ENCODE measurements around the gene KCNG2. TPM values are rescaled to one million over a fixed set of nuclear protein-coding genes. Genes with fewer than 3 reads are reported as not detected.

Gene KCNG2
- polyA plus RNA-seq, 3 donors = 0.45 to 0.48 TPM; not detected in 1

GRCh38 chr18:79911344-79912270, 113.9 kb downstream of the KCNG2 start:
- DNase-seq (ENCODE audit: extremely low read depth in 1 of 11, low read depth in 9 of 11, low spot score in 4 of 11) = no peak

DNA sequence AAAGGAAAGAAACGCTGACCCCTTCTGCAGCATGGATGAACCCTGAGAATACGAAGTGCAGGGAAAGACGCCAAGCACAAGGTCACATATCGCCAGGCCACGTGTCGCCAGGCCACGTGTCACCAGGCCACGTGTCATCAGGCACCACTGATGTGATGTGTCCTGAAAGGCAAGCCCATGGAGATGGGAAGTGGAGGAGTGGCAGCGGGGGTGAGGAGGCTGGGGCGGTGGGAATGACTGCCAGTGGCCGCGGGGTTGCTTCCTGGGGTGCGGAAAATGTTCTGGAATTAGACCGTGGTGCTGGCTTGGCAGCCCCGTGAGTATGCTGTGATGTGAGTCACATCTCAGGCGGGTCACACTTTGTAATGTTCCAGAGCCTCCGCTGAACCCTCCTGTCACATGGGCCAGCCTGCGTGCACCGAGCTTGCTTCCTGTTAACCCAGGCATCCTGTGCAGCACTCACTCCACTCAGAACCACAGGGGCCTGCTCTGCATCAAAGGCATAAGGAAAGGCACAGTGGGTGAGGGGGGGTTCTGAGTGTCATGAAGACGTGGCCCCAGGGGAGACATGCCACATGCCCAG, 114.8 kb downstream of the KCNG2 start:
- no peak for DNase-seq (ENCODE audit: extremely low read depth in 1 of 11, low read depth in 9 of 11, low spot score in 4 of 11)

GRCh38 chr18:79912994-79913831, 115.5 kb downstream of the KCNG2 start:
- DNase-seq (ENCODE audit: extremely low read depth in 1 of 11, low read depth in 9 of 11, low spot score in 4 of 11) = no peak

DNA sequence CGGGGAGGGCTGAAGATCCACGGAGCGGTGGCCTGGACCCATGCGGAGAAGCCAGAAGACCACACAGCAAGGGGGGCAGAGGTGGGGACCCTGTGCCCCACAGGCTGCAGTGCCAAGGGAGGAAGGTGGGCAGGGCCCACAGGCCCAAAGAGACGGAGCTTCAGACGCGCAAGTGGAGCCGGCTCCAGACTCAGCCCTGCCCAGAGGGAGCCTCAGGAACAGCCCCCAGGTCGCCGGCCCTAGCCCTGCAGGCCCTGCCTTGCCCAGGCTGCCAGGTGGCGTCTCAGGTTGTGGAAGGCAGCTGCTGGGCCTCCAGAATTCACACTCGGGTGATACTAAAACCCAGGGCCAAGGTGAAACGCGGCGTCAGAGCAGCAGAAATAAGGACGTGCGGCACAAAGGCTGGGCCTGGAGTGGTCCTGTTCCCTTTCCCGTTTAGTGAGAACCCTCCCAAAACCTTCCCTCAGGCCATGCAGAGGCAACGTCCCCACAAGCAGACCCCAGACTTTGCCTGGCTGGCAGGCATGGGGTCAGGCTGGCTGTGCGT, 116.9 kb downstream of the KCNG2 start:
- DNase-seq (ENCODE audit: extremely low read depth in 1 of 11, low read depth in 9 of 11, low spot score in 4 of 11) = no peak

DNA sequence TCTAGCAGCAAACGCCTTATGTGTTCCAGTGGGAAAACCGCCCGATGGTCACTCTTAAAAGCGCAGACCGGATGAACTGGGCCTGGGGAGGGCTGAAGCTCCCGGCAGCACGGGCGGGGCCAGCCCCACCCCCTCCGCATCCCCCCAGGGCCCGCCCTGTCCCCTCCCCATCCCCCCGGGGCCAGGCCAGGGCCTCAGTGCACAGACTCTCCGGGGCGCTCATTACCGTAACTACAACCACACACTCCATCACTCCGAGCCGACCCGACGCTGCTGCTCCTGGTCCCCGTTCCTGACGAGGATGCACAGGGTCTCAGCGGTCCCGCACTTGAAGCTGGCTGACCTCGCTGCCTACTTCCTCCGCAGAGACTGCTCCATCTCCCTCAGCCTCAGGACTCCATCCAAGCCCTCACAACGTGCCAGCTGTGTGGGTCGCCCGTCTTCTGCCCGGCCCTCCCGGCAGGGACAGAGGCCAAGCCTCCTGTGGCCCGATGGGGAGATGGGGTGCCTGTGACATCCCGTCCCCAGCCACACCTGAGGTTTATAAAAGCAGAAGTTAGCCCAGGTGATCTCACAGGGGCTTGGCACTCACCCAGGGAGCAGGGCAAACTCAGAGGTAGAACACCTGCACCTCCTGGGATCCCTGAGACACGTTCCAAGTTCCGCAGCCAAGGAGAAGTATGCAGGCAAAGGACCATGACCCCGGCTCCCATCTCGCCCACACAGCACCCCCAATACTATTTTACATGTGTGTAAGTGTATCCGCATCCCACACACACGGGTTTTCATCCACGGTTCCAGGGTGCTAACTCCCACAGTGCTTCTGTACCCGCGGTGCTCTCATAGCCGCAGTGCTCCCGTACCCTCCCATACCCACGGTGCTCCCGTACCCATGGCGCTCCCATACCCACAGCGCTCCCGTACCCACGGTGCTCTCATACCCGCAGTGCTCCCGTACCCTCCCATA, 117.7 kb downstream of the KCNG2 start:
- no peak for DNase-seq (ENCODE audit: extremely low read depth in 1 of 11, low read depth in 9 of 11, low spot score in 4 of 11)

DNA sequence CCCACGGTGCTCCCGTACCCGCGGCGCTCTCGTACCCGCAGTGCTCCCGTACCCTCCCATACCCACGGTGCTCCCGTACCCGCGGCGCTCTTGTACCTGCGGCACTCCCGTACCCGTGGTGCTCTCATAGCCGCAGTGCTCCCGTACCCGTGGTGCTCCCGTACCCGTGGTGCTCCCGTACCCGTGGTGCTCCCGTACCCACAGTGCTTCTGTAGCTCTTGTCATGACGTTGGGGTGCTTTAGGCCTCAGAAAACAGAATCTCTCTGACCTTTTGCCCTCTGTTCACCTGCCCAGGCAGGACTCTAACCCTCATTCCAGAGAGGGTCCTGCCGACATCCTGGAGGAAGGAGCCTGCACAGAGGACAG, 118.4 kb downstream of the KCNG2 start:
- DNase-seq (ENCODE audit: extremely low read depth in 1 of 11, low read depth in 9 of 11, low spot score in 4 of 11) = no peak

GRCh38 chr18:79916546-79917168, 118.9 kb downstream of the KCNG2 start:
- no peak for DNase-seq (ENCODE audit: extremely low read depth in 1 of 11, low read depth in 9 of 11, low spot score in 4 of 11)

GRCh38 chr18:79917169-79917852, 119.6 kb downstream of the KCNG2 start:
- no peak for DNase-seq (ENCODE audit: extremely low read depth in 1 of 11, low read depth in 9 of 11, low spot score in 4 of 11)

GRCh38 chr18:79917853-79918614, 120.3 kb downstream of the KCNG2 start:
- no peak for DNase-seq (ENCODE audit: extremely low read depth in 1 of 11, low read depth in 9 of 11, low spot score in 4 of 11)

DNA sequence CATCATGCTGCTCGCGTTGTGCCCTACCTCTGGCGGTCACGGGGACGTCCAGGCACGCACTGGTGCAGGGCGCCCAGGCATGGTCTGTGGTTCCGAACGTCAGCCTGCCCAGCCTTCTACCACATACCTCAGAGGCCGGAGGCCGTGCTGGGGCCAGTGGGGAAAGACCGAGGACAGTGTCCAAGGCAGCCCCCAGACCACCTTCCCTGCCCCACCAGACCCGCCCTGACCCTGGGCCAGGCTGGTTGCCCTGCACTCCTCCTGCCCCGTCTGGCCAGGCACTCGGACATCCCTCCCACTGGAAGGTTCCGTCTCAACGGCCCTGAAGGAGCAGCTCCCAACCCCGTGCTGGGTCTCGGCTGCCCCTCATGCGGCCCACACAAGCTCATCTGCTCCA, 120.9 kb downstream of the KCNG2 start:
- no peak for DNase-seq (ENCODE audit: extremely low read depth in 1 of 11, low read depth in 9 of 11, low spot score in 4 of 11)

DNA sequence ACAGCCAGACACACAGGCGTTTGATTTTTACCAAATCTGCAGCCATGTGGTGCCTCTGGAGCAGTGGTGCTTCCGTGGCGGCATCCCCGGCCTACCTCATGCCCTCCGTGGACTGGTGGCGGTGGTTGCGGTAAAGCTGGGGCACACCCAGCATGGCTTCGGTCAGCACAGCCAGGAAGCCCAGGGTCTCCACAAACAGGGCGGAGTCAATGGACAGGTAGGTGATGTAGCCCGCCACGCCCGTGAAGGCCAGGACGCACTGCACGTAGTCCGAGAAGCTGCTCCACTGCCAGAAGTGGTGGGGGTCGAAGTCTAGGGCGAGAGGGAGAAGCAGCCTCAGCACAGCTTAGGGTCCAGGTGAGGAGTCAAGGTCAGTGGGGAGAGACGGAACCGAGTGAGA, 121.4 kb downstream of the KCNG2 start:
- DNase-seq (ENCODE audit: extremely low read depth in 1 of 11, low read depth in 9 of 11, low spot score in 4 of 11) = no peak

- no peak for DNase-seq (ENCODE audit: extremely low read depth in 1 of 11, low read depth in 9 of 11, low spot score in 4 of 11)
Observed at GRCh38 chr18:79921984-79922965, 124.5 kb downstream of the KCNG2 start.

GRCh38 chr18:79922971-79923411, 125.3 kb downstream of the KCNG2 start:
- no peak for DNase-seq (ENCODE audit: extremely low read depth in 1 of 11, low read depth in 9 of 11, low spot score in 4 of 11)

DNA sequence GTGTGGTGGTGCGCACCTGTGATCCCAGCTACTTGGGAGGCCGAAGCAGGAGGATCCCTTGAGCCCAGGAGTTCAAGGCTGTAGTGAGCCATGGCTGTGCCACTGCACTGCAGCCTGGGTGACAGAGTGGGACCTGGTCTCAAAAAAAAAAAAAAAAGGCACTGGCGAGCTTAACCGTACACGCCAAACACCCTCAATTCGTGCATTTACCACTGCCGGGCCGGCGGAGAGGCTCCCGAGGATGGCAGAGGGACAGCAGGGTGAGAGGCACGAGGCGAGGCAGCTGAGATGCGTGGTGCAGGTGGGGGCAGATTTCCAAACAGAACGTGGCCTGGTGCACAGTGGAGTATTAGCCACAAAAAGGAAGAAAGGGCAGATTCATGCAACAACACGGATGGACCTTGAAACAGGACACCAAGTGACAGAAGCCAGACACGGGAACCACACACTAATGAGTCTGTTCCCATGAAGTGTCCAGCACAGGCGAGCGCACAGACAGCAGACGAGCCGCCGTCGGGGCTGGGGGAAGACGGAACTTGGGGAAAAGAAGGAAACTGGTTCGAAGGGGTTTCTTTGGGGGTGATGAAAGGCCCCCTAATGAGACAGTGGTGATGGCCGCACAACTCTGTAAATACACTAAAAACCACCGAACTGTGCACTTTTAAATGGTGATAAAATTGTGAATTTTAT, 126.3 kb downstream of the KCNG2 start:
- DNase-seq (ENCODE audit: extremely low read depth in 1 of 11, low read depth in 9 of 11, low spot score in 4 of 11) = no peak
